ENCODE results near the gene ADGRA1. TPM values are rescaled to one million over a fixed set of nuclear protein-coding genes. Genes with fewer than 3 reads are reported as not detected.
"Not testable (repeated sequence)": the region's sequence is repeated elsewhere in the genome, so short reads cannot be mapped to it uniquely, and the experiment has no call there.

ADGRA1 gene
- total RNA-seq, 3 donors from 2014 or later, result 0.10 TPM; not detected in 2

GRCh38 chr10:133169173-133169947 lies 81.6 kb downstream of the ADGRA1 start:
- no peak for DNase-seq

GRCh38 chr10:133170092-133170491 lies 82.4 kb downstream of the ADGRA1 start:
- no peaks in the 10 kb centered on the region for H3K4me1 ChIP-seq (ENCODE audit: low read depth)
- intact Hi-C loops (cut with DNase I, micrococcal nuclease), result no loop called here
- TF ChIP-seq, protein P1, sequence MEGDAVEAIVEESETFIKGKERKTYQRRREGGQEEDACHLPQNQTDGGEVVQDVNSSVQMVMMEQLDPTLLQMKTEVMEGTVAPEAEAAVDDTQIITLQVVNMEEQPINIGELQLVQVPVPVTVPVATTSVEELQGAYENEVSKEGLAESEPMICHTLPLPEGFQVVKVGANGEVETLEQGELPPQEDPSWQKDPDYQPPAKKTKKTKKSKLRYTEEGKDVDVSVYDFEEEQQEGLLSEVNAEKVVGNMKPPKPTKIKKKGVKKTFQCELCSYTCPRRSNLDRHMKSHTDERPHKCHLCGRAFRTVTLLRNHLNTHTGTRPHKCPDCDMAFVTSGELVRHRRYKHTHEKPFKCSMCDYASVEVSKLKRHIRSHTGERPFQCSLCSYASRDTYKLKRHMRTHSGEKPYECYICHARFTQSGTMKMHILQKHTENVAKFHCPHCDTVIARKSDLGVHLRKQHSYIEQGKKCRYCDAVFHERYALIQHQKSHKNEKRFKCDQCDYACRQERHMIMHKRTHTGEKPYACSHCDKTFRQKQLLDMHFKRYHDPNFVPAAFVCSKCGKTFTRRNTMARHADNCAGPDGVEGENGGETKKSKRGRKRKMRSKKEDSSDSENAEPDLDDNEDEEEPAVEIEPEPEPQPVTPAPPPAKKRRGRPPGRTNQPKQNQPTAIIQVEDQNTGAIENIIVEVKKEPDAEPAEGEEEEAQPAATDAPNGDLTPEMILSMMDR (IDR thresholded peaks at IDR 0.05), result no peak
- DNase-seq, result no peak
- H3K9me3 ChIP-seq, result no peaks in the 10 kb centered on the region
- no peaks in the 10 kb centered on the region for H3K36me3 ChIP-seq (ENCODE audit: low read depth)
- H3K4me3 ChIP-seq, result no peak overlapping the region
- no peak for ATAC-seq

More at GRCh38 chr10:133169173-133169947, 81.6 kb downstream of the ADGRA1 start:
- H3K9me3 ChIP-seq, result no peaks in the 10 kb centered on the region
- H3K36me3 ChIP-seq (ENCODE audit: low read depth), result no peaks in the 10 kb centered on the region
- intact Hi-C loops (cut with DNase I, micrococcal nuclease), result no loop called here
- no peak overlapping the region for H3K4me3 ChIP-seq
- no peak for ATAC-seq
- no peaks in the 10 kb centered on the region for H3K4me1 ChIP-seq (ENCODE audit: low read depth)
- TF ChIP-seq, protein P1 (IDR thresholded peaks at IDR 0.05), result no peak

- TF ChIP-seq, protein P1 (IDR thresholded peaks at IDR 0.05), result no peak
- H3K4me1 ChIP-seq (ENCODE audit: low read depth), result no peaks in the 10 kb centered on the region
- intact Hi-C loops (cut with DNase I, micrococcal nuclease), result no loop called here
- no peak overlapping the region for H3K4me3 ChIP-seq
- no peaks in the 10 kb centered on the region for H3K9me3 ChIP-seq
- DNase-seq (no peak), ATAC-seq (no peak)
- no peaks in the 10 kb centered on the region for H3K36me3 ChIP-seq (ENCODE audit: low read depth)
Observed at GRCh38 chr10:133173860-133174640, 86.3 kb downstream of the ADGRA1 start.

GRCh38 chr10:133174689-133175263 lies 87.1 kb downstream of the ADGRA1 start:
- ATAC-seq, result no peak
- no peak overlapping the region for H3K4me3 ChIP-seq
- TF ChIP-seq, protein P1 (IDR thresholded peaks at IDR 0.05), result no peak
- intact Hi-C loops (cut with DNase I, micrococcal nuclease), result no loop called here
- no peak for DNase-seq
- H3K9me3 ChIP-seq, result no peaks in the 10 kb centered on the region
- no peaks in the 10 kb centered on the region for H3K4me1 ChIP-seq (ENCODE audit: low read depth)
- no peaks in the 10 kb centered on the region for H3K36me3 ChIP-seq (ENCODE audit: low read depth)

GRCh38 chr10:133175624-133176023 lies 87.9 kb downstream of the ADGRA1 start:
- DNase-seq; intact Hi-C loops (cut with DNase I, micrococcal nuclease); H3K4me3 ChIP-seq; ATAC-seq; H3K36me3 ChIP-seq (ENCODE audit: low read depth); H3K4me1 ChIP-seq (ENCODE audit: low read depth); H3K9me3 ChIP-seq: not testable (repeated sequence)

GRCh38 chr10:133176546-133176945 lies 88.8 kb downstream of the ADGRA1 start:
- no peak for ATAC-seq
- Histone ChIP-seq H3K4me1 (ENCODE audit: low read depth) (no peaks in the 10 kb centered on the region), H3K4me3 (no peak overlapping the region), H3K9me3 (no peaks in the 10 kb centered on the region), H3K36me3 (ENCODE audit: low read depth) (no peaks in the 10 kb centered on the region)
- intact Hi-C loops (cut with DNase I, micrococcal nuclease), result no loop called here
- no peak for DNase-seq
- TF ChIP-seq, protein P1 (IDR thresholded peaks at IDR 0.05), result no peak

Data from mucosa of descending colon (tissue), 3 donors.